GM20000 (cell line): Measurements from ENCODE around the gene DNAI7.

Source experiments
- DNase-seq: peaks from one replicate; pipeline ENCODE4 v3.0.0; 2012; ENCODE audit warnings: low spot score
- CTCF ChIP-seq: IDR thresholded peaks from 2 replicates; pipeline ENCODE4 v1.5.1; 2012; ENCODE audit warnings: mild to moderate bottlenecking, control low read depth; ENCODE audit errors: extremely low read depth, missing control alignments

DNAI7 gene, protein sequence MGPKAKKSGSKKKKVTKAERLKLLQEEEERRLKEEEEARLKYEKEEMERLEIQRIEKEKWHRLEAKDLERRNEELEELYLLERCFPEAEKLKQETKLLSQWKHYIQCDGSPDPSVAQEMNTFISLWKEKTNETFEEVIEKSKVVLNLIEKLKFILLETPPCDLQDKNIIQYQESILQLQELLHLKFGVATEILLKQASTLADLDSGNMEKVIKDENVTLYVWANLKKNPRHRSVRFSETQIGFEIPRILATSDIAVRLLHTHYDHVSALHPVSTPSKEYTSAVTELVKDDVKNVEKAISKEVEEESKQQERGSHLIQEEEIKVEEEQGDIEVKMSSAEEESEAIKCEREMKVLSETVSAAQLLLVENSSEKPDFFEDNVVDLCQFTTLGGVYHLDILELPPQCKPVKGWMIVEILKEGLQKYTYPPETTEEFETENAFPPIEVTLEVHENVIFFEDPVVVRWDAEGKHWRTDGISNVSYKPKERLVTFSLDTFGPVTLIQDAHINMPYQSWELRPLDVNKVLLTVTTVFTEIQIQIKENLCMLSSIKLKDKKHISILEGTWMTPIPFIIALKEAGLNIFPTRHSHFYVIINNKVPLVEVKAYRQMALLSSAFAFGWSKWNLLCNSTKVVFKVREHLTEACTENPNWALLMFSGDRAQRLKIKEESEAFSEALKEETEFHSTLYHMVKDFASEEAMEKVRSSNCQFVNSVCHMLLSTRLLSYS

GRCh38 chr12:25195056-25195971 is at the start of gene DNAI7, which contains the start of gene ETFRF1:
DNAI7 (minus strand) TSS chr12:25195160; CDS start chr12:25195078, 82 bp downstream.
ETFRF1 (plus strand) TSS chr12:25195237; CDS start chr12:25203957, 8,720 bp downstream.
- peak; percentile 89 for DNase-seq
- TF ChIP-seq CTCF, result no peak

GRCh38 chr12:25243680-25243990 is 48.7 kb upstream of the DNAI7 start:
- DNase-seq, result no peak
- TF ChIP-seq CTCF, result no peak

- TF ChIP-seq CTCF, result no peak
- no peak for DNase-seq
Measured at GRCh38 chr12:25242981-25243679, 48.2 kb upstream of the DNAI7 start.

- DNase-seq, result peak; percentile 32
- TF ChIP-seq CTCF, result peak; percentile 31
Measured at GRCh38 chr12:25241167-25242020, 46.4 kb upstream of the DNAI7 start.

DNA sequence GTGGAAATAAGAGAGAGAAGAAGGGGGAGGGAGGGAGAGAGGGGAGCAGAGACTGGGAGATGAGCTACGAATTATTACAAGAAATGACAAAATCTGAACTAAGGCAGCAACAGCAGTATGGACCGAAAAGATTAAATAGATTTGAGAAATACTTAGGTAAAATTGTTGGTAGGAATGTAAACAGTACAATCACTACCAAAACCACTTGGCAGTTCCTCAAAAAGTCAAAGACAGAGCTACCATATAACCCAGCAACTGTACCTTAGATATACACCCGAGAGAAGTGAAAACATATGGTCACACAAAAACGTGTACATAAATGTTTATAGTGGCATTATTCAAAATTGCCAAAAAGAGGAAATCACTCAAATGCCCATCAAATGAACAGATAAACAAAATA is 41.7 kb upstream of the DNAI7 start:
- no peak for TF ChIP-seq CTCF

DNA sequence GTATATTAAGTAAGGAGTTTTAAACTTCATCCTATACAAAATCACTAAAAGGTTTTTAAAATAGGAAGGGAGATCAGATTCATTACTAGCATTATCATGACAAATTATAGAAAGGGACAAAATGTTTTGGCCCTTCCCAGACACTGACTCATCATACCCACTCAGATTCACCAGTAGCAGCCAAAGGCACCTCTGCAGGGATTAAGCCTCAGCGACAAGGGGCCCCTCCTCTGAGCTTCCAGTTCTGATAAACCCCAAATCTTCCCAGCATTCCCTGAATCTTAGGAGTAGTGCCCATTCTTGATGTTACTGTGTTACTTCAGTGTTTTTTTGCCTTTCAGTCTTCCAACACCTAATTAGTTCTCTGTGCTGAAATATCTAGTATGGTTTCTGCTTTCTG is 41.2 kb upstream of the DNAI7 start:
- TF ChIP-seq CTCF, result no peak

More for the DNA sequence above, 41.7 kb upstream of the DNAI7 start:
- no peak for DNase-seq

More for the DNA sequence above, 41.2 kb upstream of the DNAI7 start:
- no peak for DNase-seq
